Activated naive CD8-positive, alpha-beta T cell treated with anti-CD3 and anti-CD28 coated beads, Interleukin-2, amount 10 ng/mL, durations not matched to agents 7 days and 5 days (primary cell): ENCODE measurements around the gene TMEM231. TPM values are rescaled to one million over a fixed set of nuclear protein-coding genes. Genes with fewer than 3 reads are reported as not detected.
A peak's percentile ranks its signal among the peaks of the same experiment; 100 is the strongest.

Experiments used
- ATAC-seq: fragments of 150-1000 bp; cut with Tn5 transposase; one replicate; pipeline ENCODE4 v1.10.0; 2021; ENCODE audit warnings: low read depth, moderate library complexity
- POLR2A ChIA-PET: fragments of 350-600 bp; sonication (Branson Sonifier 250); formaldehyde crosslinking; loops from one replicate; lab custom pipeline; 2021; ENCODE audit warnings: antibody characterized with exemption; lab: Charles Lee
- DNase-seq: peaks from one replicate; pipeline ENCODE4 v3.0.0; 2021
- H3K27ac Mint-ChIP-seq: one replicate; pipeline ENCODE4 v1.8.0; 2022; ENCODE audit warnings: mild to moderate bottlenecking, mixed read lengths
- H3K27me3 Mint-ChIP-seq: one replicate; pipeline ENCODE4 v1.8.0; 2022; ENCODE audit warnings: mild to moderate bottlenecking, moderate library complexity, mixed read lengths
- H3K36me3 Mint-ChIP-seq: one replicate; pipeline ENCODE4 v1.8.0; 2021; ENCODE audit warnings: mild to moderate bottlenecking, mixed read lengths
- H3K4me1 Mint-ChIP-seq: one replicate; pipeline ENCODE4 v1.8.0; 2021; ENCODE audit warnings: mixed read lengths
- H3K4me3 Mint-ChIP-seq: one replicate; pipeline ENCODE4 v1.8.0; 2022; ENCODE audit warnings: mild to moderate bottlenecking, moderate library complexity, mixed read lengths
- H3K9me3 Mint-ChIP-seq: one replicate; pipeline ENCODE4 v1.8.0; 2021; ENCODE audit warnings: mixed read lengths
- total RNA-seq, 2 experiments: library from RNA; stranded (reverse); gene quantifications; one replicate each; pipeline ENCODE4 v1.2.3, GENCODE V29; 2021

TMEM231 gene
- total RNA-seq, 2 experiments from 2014 or later = 2.8 to 3.4 TPM

DNA sequence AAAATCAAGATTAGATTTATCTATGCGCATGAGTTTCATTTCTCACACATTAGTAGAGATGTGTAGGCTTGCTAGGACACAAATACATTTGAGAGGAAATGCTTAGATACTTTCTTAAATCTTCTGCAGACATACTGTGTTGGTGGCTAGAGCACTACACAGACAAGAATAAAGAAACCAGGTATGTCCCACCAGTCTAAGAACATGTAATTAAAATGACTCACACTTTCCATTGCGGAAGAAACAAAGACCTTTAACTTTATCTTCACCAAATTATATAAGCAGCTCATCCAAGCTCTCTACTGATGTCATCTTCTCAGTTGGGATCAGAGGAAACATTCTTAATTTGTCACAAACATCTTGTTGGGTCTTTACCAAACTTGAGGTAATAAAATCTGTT, 22.7 kb upstream of the TMEM231 start:
- no peaks in the 10 kb centered on the region for H3K9me3 Mint-ChIP-seq
- peaks cover 13% of the 10 kb centered on the region for H3K36me3 Mint-ChIP-seq
- H3K27me3 Mint-ChIP-seq = no peaks in the 10 kb centered on the region
- DNase-seq (no peak), ATAC-seq (no peak)
- H3K4me3 Mint-ChIP-seq = no peak overlapping the region
- H3K27ac Mint-ChIP-seq = no peak overlapping the region
- POLR2A ChIA-PET = interaction anchor here (0.6 kb wide), 1 partner anchor 1706 kb away, joined by 3 read pairs; no protein-coding TSS in a partner anchor
- peaks cover 5% of the 10 kb centered on the region for H3K4me1 Mint-ChIP-seq

GRCh38 chr16:75578212-75578611, 22.2 kb upstream of the TMEM231 start:
- H3K4me1 Mint-ChIP-seq = peaks cover 5% of the 10 kb centered on the region
- no peak overlapping the region for H3K4me3 Mint-ChIP-seq
- DNase-seq (no peak), ATAC-seq (no peak)
- H3K27me3 Mint-ChIP-seq = no peaks in the 10 kb centered on the region
- peaks cover 13% of the 10 kb centered on the region for H3K36me3 Mint-ChIP-seq
- POLR2A ChIA-PET = no interaction called here
- H3K27ac Mint-ChIP-seq = no peak overlapping the region
- no peaks in the 10 kb centered on the region for H3K9me3 Mint-ChIP-seq

DNA sequence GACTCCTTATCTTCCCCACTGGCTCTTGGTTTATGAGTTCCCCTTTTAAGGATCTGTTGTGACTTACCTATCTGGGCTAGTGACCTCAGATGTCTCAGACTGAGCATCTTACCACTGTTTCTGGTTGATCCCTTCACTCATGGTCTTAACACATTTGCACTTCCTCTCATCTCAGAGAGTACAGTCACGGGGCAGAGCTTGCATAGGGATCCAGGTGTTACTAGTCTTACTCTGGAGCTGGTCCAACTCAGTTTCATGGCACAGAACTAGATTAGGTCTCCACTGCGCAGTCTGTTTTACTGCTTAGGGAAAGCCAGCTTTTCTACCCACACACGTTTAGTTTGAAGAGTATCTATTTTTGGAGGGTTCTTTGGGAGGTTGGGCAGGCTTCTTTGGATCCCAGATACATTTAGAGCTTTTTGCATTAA, 20.3 kb upstream of the TMEM231 start:
- H3K27ac Mint-ChIP-seq = no peak overlapping the region
- DNase-seq = no peak
- peaks cover 13% of the 10 kb centered on the region for H3K36me3 Mint-ChIP-seq
- POLR2A ChIA-PET = interaction anchor here (1.2 to 1.4 kb wide), 3 partner anchors 10 to 34 kb away, joined by 3 to 5 read pairs (median 3); partner anchors contain the start of gene GABARAPL2
- H3K27me3 Mint-ChIP-seq = no peaks in the 10 kb centered on the region
- H3K4me3 Mint-ChIP-seq = no peak overlapping the region
- no peaks in the 10 kb centered on the region for H3K9me3 Mint-ChIP-seq
- H3K4me1 Mint-ChIP-seq = peaks cover 5% of the 10 kb centered on the region
- ATAC-seq = no peak

DNA sequence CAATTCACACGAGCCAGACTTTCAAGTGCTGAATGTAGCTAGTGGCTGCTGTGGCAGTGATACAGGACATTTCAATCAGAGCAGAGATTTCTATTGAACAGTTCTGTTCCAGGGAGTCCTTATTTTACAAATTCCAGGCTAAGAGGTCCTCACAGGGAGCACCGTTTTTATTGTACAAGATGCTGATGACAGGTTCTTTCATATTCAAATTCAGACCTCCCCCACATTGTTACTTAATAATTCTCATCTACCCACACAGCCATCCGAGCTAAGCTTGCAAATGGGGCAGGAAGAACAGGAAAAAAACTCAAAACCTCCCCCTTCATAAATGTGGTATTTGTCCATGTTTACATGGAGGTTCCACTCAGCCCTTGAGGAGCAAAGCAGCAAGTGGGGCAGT, 19.9 kb upstream of the TMEM231 start:
- Mint-ChIP-seq H3K4me1 (peaks cover 5% of the 10 kb centered on the region), H3K9me3 (no peaks in the 10 kb centered on the region), H3K36me3 (peaks cover 16% of the 10 kb centered on the region), H3K27me3 (no peaks in the 10 kb centered on the region), H3K4me3 (no peak overlapping the region), H3K27ac (no peak overlapping the region)
- no peak for DNase-seq
- POLR2A ChIA-PET = interaction anchor here (1.2 to 1.4 kb wide), 4 partner anchors 8 to 34 kb away, joined by 3 to 5 read pairs (median 3); partner anchors contain the start of gene GABARAPL2
- ATAC-seq = no peak

GRCh38 chr16:75573955-75574354, 17.9 kb upstream of the TMEM231 start:
- Mint-ChIP-seq H3K4me3 (no peak overlapping the region), H3K27me3 (no peaks in the 10 kb centered on the region), H3K9me3 (no peaks in the 10 kb centered on the region), H3K27ac (no peak overlapping the region), H3K4me1 (peaks cover 7% of the 10 kb centered on the region), H3K36me3 (peaks cover 14% of the 10 kb centered on the region)
- ATAC-seq = no peak
- POLR2A ChIA-PET = no interaction called here
- DNase-seq = no peak

- Mint-ChIP-seq H3K27ac (no peak overlapping the region), H3K27me3 (no peaks in the 10 kb centered on the region), H3K9me3 (no peaks in the 10 kb centered on the region), H3K36me3 (peaks cover 7% of the 10 kb centered on the region), H3K4me3 (no peak overlapping the region), H3K4me1 (peaks cover 5% of the 10 kb centered on the region)
- DNase-seq (no peak), ATAC-seq (no peak)
- POLR2A ChIA-PET = no interaction called here
Measured at GRCh38 chr16:75572864-75573542, 17.0 kb upstream of the TMEM231 start.

DNA sequence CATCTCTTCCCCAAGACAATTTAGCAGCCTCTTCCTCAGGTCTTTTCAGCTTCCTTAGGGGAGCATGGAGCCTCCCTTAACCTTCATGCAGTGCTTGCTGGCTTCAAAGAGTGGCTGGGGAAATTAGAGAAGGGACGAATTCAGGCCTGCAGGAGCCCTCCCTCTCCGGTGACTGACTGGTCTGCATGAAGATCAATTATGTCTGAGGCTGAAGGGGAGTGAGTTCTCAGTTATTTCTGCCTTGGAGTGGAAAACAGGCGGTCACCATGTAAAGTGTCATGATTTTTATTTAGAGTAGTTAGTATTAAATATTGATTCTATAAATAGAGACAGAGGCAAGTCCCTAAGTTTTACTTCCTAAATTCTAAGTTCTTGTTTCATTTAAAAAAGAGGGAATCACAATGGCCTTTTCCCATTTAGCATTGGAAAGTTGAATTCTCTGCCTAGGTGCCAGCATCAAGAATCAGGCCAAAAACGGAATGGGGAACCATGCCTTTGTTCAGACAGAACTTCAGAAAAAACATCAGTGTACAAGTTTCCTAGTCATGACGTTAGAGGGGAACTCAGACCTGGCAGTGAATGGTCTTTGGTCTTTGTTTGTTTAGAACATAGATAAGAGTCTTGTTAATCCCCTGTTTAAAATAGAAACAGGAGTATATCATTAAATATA, 14.5 kb upstream of the TMEM231 start:
- H3K36me3 Mint-ChIP-seq = peaks cover 5% of the 10 kb centered on the region
- POLR2A ChIA-PET = no interaction called here
- H3K9me3 Mint-ChIP-seq = no peaks in the 10 kb centered on the region
- H3K4me3 Mint-ChIP-seq = no peak overlapping the region
- no peak for ATAC-seq
- H3K27ac Mint-ChIP-seq = no peak overlapping the region
- H3K4me1 Mint-ChIP-seq = peaks cover 10% of the 10 kb centered on the region
- no peak for DNase-seq
- no peaks in the 10 kb centered on the region for H3K27me3 Mint-ChIP-seq

- H3K36me3 Mint-ChIP-seq = peaks cover 5% of the 10 kb centered on the region
- H3K9me3 Mint-ChIP-seq = no peaks in the 10 kb centered on the region
- H3K4me1 Mint-ChIP-seq = peaks cover 18% of the 10 kb centered on the region
- no peak overlapping the region for H3K27ac Mint-ChIP-seq
- DNase-seq (no peak), ATAC-seq (no peak)
- H3K27me3 Mint-ChIP-seq = peaks cover 10% of the 10 kb centered on the region
- POLR2A ChIA-PET = interaction anchor here (0.8 to 4.7 kb wide), 2 partner anchors 18 to 55 kb away, joined by 3 to 22 read pairs; partner anchors contain the start of gene ADAT1
- peak overlapping the region; percentile 93 for H3K4me3 Mint-ChIP-seq
Measured at GRCh38 chr16:75567911-75568310, 11.9 kb upstream of the TMEM231 start.

- ATAC-seq (peak; percentile 3), DNase-seq (no peak)
- Mint-ChIP-seq H3K4me3 (peak overlapping the region; percentile 93), H3K27ac (peak overlapping the region; percentile 77), H3K9me3 (no peaks in the 10 kb centered on the region), H3K4me1 (peaks cover 18% of the 10 kb centered on the region), H3K36me3 (peaks cover 5% of the 10 kb centered on the region), H3K27me3 (peaks cover 18% of the 10 kb centered on the region)
- POLR2A ChIA-PET = interaction anchor here (0.8 to 4.7 kb wide), 7 partner anchors 9 to 82 kb away, joined by 3 to 32 read pairs (median 5); partner anchors contain the start of genes ADAT1, KARS1, TERF2IP and TMEM231
Measured at GRCh38 chr16:75566758-75567255, 10.8 kb upstream of the TMEM231 start.

- Mint-ChIP-seq H3K36me3 (peaks cover 3% of the 10 kb centered on the region), H3K9me3 (no peaks in the 10 kb centered on the region), H3K4me1 (peaks cover 18% of the 10 kb centered on the region), H3K4me3 (peak within 1 kb of the TSS; percentile 93), H3K27me3 (peaks cover 19% of the 10 kb centered on the region), H3K27ac (peak within 1 kb of the TSS; percentile 91)
- POLR2A ChIA-PET = interaction anchor here (0.8 to 4.7 kb wide), 8 partner anchors 8 to 133 kb away, joined by 3 to 32 read pairs (median 6); partner anchors contain the start of genes ADAT1, CFDP1, KARS1 and TERF2IP
- ATAC-seq (peak; percentile 76), DNase-seq (peak; percentile 98)
Measured at GRCh38 chr16:75566040-75566757, 10.1 kb upstream of the TMEM231 start, which contains the start of gene GABARAPL2. Gene GABARAPL2, plus strand, starts transcription at chr16:75566379. Its CDS starts 108 bp downstream, at chr16:75566487.

DNA sequence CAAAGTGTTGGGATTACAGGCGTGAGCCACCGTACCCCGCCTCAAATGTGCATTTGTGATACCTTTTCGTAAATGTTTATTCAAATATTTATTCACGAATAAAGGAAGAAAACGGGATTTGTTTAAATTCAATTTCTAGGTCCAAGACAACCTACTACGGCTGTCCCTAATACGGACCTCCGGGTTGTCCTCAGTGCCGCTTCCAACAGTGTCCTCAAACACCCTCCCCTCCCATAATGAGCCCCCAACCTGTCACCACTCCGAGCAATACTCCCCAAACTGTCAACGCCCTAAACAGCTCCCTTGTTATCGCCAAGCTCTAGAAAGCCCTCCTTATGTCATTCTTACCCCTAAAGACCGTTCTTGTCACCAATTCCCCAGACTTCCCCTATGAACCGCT, 9.6 kb upstream of the TMEM231 start:
- H3K9me3 Mint-ChIP-seq = no peaks in the 10 kb centered on the region
- POLR2A ChIA-PET = interaction anchor here (1.3 to 4.7 kb wide), 4 partner anchors 10 to 133 kb away, joined by 6 to 32 read pairs (median 20); partner anchors contain the start of genes ADAT1, CFDP1, KARS1 and TERF2IP
- H3K27me3 Mint-ChIP-seq = peaks cover 22% of the 10 kb centered on the region
- DNase-seq (no peak), ATAC-seq (no peak)
- H3K4me1 Mint-ChIP-seq = peaks cover 18% of the 10 kb centered on the region
- H3K36me3 Mint-ChIP-seq = peaks cover 2% of the 10 kb centered on the region
- peak overlapping the region; percentile 93 for H3K4me3 Mint-ChIP-seq
- H3K27ac Mint-ChIP-seq = peak overlapping the region; percentile 91

DNA sequence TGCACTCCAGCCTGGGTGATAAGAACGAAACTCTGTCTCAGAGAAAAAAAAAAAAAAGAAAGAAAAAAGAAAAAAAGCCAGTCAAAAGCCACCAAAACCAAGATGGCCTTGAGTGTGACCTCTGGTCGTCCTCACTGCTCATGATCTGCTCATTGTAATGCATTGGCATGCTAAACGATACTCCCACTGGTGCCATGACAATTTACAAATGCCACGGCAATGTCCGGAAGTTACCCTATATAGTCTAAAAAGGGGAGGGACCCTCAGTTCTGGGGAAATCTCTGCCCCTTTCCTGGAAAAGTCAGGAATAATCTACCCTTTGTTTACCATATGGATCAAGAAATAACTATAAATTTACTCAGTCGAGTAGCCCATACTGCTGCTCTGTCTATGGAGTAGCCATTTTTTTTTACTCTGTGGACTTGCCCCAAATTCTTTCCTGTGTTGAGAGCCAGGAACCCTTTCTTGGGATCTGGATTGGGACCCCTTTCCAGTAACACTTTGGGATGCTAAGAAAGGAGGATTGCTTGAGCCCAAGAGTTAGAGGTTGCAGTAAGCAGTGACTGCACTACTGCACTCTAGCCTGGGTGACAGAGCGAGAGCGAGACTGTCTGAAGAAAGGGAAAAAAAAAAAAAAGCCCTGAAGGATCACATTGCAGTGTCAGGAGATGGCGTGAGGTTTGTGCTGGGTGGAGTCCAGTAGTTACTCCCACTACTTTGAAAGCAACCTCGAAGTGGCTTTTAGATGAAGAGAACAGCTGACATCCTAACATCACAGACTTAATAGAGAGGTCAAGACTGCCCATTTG, 3.7 kb upstream of the TMEM231 start:
- no peak for ATAC-seq
- POLR2A ChIA-PET = interaction anchor here (0.6 to 1.6 kb wide), 2 partner anchors 88 to 94 kb away, joined by 3 to 5 read pairs; partner anchors contain the start of genes KARS1 and TERF2IP

More for the DNA sequence above, 3.7 kb upstream of the TMEM231 start:
- H3K27ac Mint-ChIP-seq = no peak overlapping the region
- no peaks in the 10 kb centered on the region for H3K36me3 Mint-ChIP-seq
- DNase-seq = no peak
- H3K27me3 Mint-ChIP-seq = peaks cover 32% of the 10 kb centered on the region
- H3K9me3 Mint-ChIP-seq = no peaks in the 10 kb centered on the region
- no peak overlapping the region for H3K4me3 Mint-ChIP-seq
- H3K4me1 Mint-ChIP-seq = peaks cover 8% of the 10 kb centered on the region
